Epithelial cell of esophagus (primary cell): ENCODE results near the gene SLC43A2.
"Not testable (repeated sequence)": the region's sequence is repeated elsewhere in the genome, so short reads cannot be mapped to it uniquely, and the experiment has no call there.

Experiments used
- DNase-seq: peaks from one replicate; pipeline ENCODE4 v3.0.0; 2010; ENCODE audit warnings: low read depth
- H3K4me3 ChIP-seq: 2 replicates; pipeline ENCODE4 v1.5.1; 2011; ENCODE audit warnings: mild to moderate bottlenecking, low read length, control low read depth
- CTCF ChIP-seq: IDR thresholded peaks from 2 replicates; pipeline ENCODE4 v1.5.1; 2011; ENCODE audit warnings: low read depth, mild to moderate bottlenecking, low read length, control low read depth, inconsistent platforms; ENCODE audit not compliant: insufficient read depth; ENCODE audit errors: missing control alignments

The SLC43A2 gene

GRCh38 chr17:1565877-1566276, 62.8 kb downstream of the SLC43A2 start:
- TF ChIP-seq CTCF = no peak
- H3K4me3 ChIP-seq = no peak overlapping the region
- peak; percentile 26 for DNase-seq

GRCh38 chr17:1563786-1564613, 64.6 kb downstream of the SLC43A2 start:
- no peak for TF ChIP-seq CTCF
- no peak for DNase-seq
- H3K4me3 ChIP-seq = no peak overlapping the region

- not testable (repeated sequence) for DNase-seq, H3K4me3 ChIP-seq
Measured at GRCh38 chr17:1563471-1563785, 65.2 kb downstream of the SLC43A2 start.

- peak overlapping the region; percentile 65 for H3K4me3 ChIP-seq
- no peak for TF ChIP-seq CTCF
- no peak for DNase-seq
Measured at GRCh38 chr17:1562176-1562643, 66.4 kb downstream of the SLC43A2 start.

- H3K4me3 ChIP-seq = peak overlapping the region; percentile 65
- TF ChIP-seq CTCF = no peak
- DNase-seq = peak; percentile 26
Measured at GRCh38 chr17:1561420-1562175, 67.0 kb downstream of the SLC43A2 start.

- TF ChIP-seq CTCF = no peak
- DNase-seq = no peak
- peak overlapping the region; percentile 65 for H3K4me3 ChIP-seq
Measured at GRCh38 chr17:1560858-1561355, 67.7 kb downstream of the SLC43A2 start.

- TF ChIP-seq CTCF = no peak
- H3K4me3 ChIP-seq = no peak overlapping the region
- DNase-seq = no peak
Measured at GRCh38 chr17:1560101-1560857, 68.4 kb downstream of the SLC43A2 start.
